HEK293T (cell line): ENCODE measurements around the gene SIGLEC1.

ENCODE experiments used
- BHLHE40 ChIP-seq: fragments of 450-650 bp; IDR thresholded peaks from 2 replicates; pipeline ENCODE4 v1.6.1; 2016; ENCODE audit warnings: mild to moderate bottlenecking, moderate library complexity, borderline replicate concordance
- SUZ12 ChIP-seq: fragments of 450-650 bp; IDR thresholded peaks from 2 replicates; pipeline ENCODE4 v1.6.1; 2016; ENCODE audit warnings: mild to moderate bottlenecking
- TARDBP ChIP-seq: fragments of 450-650 bp; IDR thresholded peaks from 2 replicates; pipeline ENCODE4 v1.6.1; 2016
- ZNF384 ChIP-seq: fragments of 450-650 bp; IDR thresholded peaks from 2 replicates; pipeline ENCODE4 v1.6.1; 2016
- TF ChIP-seq, protein P1 (sequence below): fragments of 450-650 bp; IDR thresholded peaks from 2 replicates; pipeline ENCODE4 v1.6.1; 2016

DNA sequence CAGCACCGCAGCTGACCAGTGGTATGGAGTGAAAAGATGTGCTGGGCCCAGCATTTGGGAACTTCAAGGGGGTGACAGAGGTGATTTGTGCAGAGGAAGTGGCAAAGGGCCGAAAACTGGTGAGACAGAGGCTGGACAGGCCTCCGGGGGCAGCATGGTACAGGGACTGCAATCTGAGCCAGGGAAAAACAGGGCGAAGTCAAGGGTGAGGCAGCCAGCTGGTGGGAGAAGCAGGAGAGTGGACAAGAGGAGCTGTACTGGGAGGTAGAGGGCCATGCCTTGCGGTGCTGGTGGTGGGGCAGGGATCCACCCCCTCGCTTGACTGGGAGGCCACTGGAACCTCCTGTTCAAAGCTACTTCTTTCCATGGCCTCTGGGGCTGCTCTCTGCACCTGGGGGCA lies 41.9 kb downstream of the SIGLEC1 start:
- TF ChIP-seq TARDBP, result no peak
- TF ChIP-seq, protein P1, sequence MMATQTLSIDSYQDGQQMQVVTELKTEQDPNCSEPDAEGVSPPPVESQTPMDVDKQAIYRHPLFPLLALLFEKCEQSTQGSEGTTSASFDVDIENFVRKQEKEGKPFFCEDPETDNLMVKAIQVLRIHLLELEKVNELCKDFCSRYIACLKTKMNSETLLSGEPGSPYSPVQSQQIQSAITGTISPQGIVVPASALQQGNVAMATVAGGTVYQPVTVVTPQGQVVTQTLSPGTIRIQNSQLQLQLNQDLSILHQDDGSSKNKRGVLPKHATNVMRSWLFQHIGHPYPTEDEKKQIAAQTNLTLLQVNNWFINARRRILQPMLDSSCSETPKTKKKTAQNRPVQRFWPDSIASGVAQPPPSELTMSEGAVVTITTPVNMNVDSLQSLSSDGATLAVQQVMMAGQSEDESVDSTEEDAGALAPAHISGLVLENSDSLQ, result no peak
- no peak for TF ChIP-seq SUZ12
- TF ChIP-seq ZNF384, result no peak
- no peak for TF ChIP-seq BHLHE40
